CD4-positive, alpha-beta memory T cell (primary cell): ENCODE measurements around the gene PDZK1IP1. TPM values are rescaled to one million over a fixed set of nuclear protein-coding genes. Genes with fewer than 3 reads are reported as not detected.

Experiments used
- CTCF ChIA-PET: fragments of 350-600 bp; sonication (Branson Sonifier 250); formaldehyde crosslinking; loops from one replicate; lab custom pipeline; 2021; ENCODE audit warnings: inconsistent platforms; ENCODE audit not compliant: partially characterized antibody; lab: Charles Lee
- POLR2A ChIA-PET: fragments of 350-600 bp; sonication (Branson Sonifier 250); formaldehyde crosslinking; loops from one replicate; lab custom pipeline; 2021; ENCODE audit not compliant: partially characterized antibody; lab: Charles Lee
- DNase-seq, 5 donors: peaks; one replicate each; pipeline versions ENCODE4 v3.0.0 to v3.0.0-alpha.2; 2020 to 2022; ENCODE audit warnings: mixed read lengths in 1 of 5
- H3K27ac ChIP-seq: one replicate; pipeline ENCODE4 v1.7.0; 2013; ENCODE audit warnings: low read depth, low read length
- H3K27me3 ChIP-seq: 2 replicates; pipeline ENCODE4 v1.7.0; 2013; ENCODE audit warnings: mild to moderate bottlenecking, low read length, moderate library complexity; ENCODE audit not compliant: insufficient read depth
- H3K36me3 ChIP-seq: 2 replicates; pipeline ENCODE4 v1.7.0; 2013; ENCODE audit warnings: mild to moderate bottlenecking, low read length, moderate library complexity; ENCODE audit not compliant: insufficient read depth
- H3K4me1 ChIP-seq: 2 replicates; pipeline ENCODE4 v1.7.0; 2013; ENCODE audit warnings: mild to moderate bottlenecking, low read length, moderate library complexity; ENCODE audit not compliant: insufficient read depth
- H3K4me3 ChIP-seq, 2 donors: one replicate each; pipeline ENCODE4 v1.7.0; 2013; ENCODE audit warnings: low read length in 2 of 2, mild to moderate bottlenecking in 1 of 2
- H3K9me3 ChIP-seq, 2 donors: one replicate each; pipeline ENCODE4 v1.7.0; 2013; ENCODE audit warnings: low read length in 2 of 2, control low read depth in 1 of 2; ENCODE audit not compliant: control insufficient read depth in 1 of 2
- H3K27ac Mint-ChIP-seq, 7 donors: one replicate each; pipeline ENCODE4 v1.8.0; 2020 to 2021; ENCODE audit warnings: mixed read lengths in 7 of 7, mild to moderate bottlenecking in 6 of 7, inconsistent platforms in 3 of 7, moderate library complexity in 3 of 7
- H3K27me3 Mint-ChIP-seq, 2 donors: one replicate each; pipeline ENCODE4 v1.8.0; 2020 to 2021; ENCODE audit warnings: mixed read lengths in 2 of 2
- H3K36me3 Mint-ChIP-seq, 2 donors: one replicate each; pipeline ENCODE4 v1.8.0; 2020 to 2021; ENCODE audit warnings: mixed read lengths in 2 of 2, inconsistent platforms in 1 of 2, mild to moderate bottlenecking in 1 of 2
- H3K4me1 Mint-ChIP-seq, 4 donors: one replicate each; pipeline ENCODE4 v1.8.0; 2020 to 2021; ENCODE audit warnings: mixed read lengths in 4 of 4, mild to moderate bottlenecking in 1 of 4
- H3K4me3 Mint-ChIP-seq, 8 donors: one replicate each; pipeline ENCODE4 v1.8.0; 2020 to 2021; ENCODE audit warnings: mixed read lengths in 8 of 8, mild to moderate bottlenecking in 7 of 8, moderate library complexity in 6 of 8, inconsistent platforms in 3 of 8
- H3K9me3 Mint-ChIP-seq, 8 donors: one replicate each; pipeline ENCODE4 v1.8.0; 2020 to 2021; ENCODE audit warnings: mixed read lengths in 8 of 8, mild to moderate bottlenecking in 5 of 8, inconsistent platforms in 3 of 8, moderate library complexity in 1 of 8
- intact Hi-C: fragments of 100-400 bp; cut with micrococcal nuclease; formaldehyde crosslinking; loops from one replicate; pipeline ENCODE4 v1.15.1; 2023
- polyA plus RNA-seq, 2 donors: library from polyadenylated mRNA; unstranded; fragments of 300-500 nt; fragmentation: Illumina TruSeq; gene quantifications; one replicate each; pipeline ENCODE4 v1.2.3, GENCODE V29; 2021
- total RNA-seq, 2 experiments: library from RNA; stranded (reverse); gene quantifications; one replicate each; pipeline ENCODE4 v1.2.3, GENCODE V29; 2021

The PDZK1IP1 gene
- total and polyA plus RNA-seq, 4 experiments from 2014 or later, result not detected

DNA sequence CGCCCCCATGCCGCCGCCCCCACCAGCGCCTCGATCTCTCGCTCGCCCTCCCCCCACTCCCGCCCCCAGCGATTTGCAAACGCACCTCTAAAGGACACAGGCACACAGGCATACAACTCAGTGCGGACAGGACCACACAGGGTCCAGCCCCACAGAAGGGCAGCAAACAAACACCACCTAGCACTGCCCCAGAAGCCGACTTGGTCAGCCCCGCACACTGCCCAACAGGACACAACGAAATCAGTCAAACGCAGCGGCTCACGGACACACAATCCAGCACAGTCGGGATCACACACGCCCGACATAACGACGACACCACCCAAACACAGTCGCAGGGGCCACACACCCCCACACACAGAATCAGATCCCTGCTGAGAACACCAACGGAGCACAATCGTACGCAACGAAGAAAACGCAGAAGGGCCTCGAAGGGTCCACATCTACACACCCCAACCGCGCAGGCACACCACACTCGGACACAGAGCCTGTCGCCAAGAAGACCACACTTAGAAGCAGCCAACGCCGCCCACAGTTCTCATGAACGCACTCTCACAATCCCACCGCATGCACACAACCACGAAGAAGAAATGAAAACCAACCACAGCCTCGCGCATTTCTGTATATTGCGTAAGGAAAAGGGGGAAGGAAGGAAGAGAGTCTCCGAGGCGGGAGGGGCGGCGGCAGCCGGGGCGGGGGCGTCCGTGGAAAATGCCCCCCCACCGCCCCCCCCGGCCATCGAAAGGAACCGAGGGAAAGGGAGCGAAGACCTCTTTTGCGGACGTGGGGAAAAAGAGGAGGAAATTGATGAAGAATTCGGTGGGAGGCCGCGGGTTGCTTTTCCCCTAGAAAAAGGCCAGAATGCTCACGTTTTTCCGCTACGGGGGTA, 41.7 kb upstream of the PDZK1IP1 start:
- peaks cover 0 to 5% (median 0%) of the 10 kb centered on the region in 8 donors for H3K9me3 Mint-ChIP-seq
- peaks cover 65 to 72% of the 10 kb centered on the region in 2 donors for H3K27me3 Mint-ChIP-seq
- H3K27ac Mint-ChIP-seq, result peak overlapping the region in 4 of 7 donors; percentile 17 to 76 (median 28)
- Histone ChIP-seq H3K27ac (no peak overlapping the region), H3K4me1 (peaks cover 33% of the 10 kb centered on the region), H3K27me3 (peaks cover 54% of the 10 kb centered on the region), H3K36me3 (no peaks in the 10 kb centered on the region), H3K9me3 (no peaks in the 10 kb centered on the region), H3K4me3 (peak overlapping the region; percentile 50 to 56)
- intact Hi-C loops, result no loop called here
- peaks cover 13 to 39% (median 26%) of the 10 kb centered on the region in 4 donors for H3K4me1 Mint-ChIP-seq
- H3K4me3 Mint-ChIP-seq, result peak overlapping the region; percentile 68 to 90 (median 82)
- POLR2A ChIA-PET, result no interaction called here
- CTCF ChIA-PET, result no interaction called here
- no peaks in the 10 kb centered on the region for H3K36me3 Mint-ChIP-seq
- peak in 3 of 5 donors; percentile 11 to 26 (median 22) for DNase-seq

- Histone ChIP-seq H3K9me3 (no peaks in the 10 kb centered on the region), H3K36me3 (no peaks in the 10 kb centered on the region), H3K4me3 (no peak overlapping the region), H3K27me3 (peaks cover 59% of the 10 kb centered on the region), H3K27ac (no peak overlapping the region), H3K4me1 (peaks cover 33% of the 10 kb centered on the region)
- peaks cover 72 to 73% of the 10 kb centered on the region in 2 donors for H3K27me3 Mint-ChIP-seq
- intact Hi-C loops, result no loop called here
- CTCF ChIA-PET, result no interaction called here
- peaks cover 0 to 5% (median 0%) of the 10 kb centered on the region in 8 donors for H3K9me3 Mint-ChIP-seq
- H3K4me3 Mint-ChIP-seq, result peak overlapping the region in 6 of 8 donors; percentile 36 to 90 (median 81)
- POLR2A ChIA-PET, result no interaction called here
- no peaks in the 10 kb centered on the region for H3K36me3 Mint-ChIP-seq
- no peak overlapping the region for H3K27ac Mint-ChIP-seq
- H3K4me1 Mint-ChIP-seq, result peaks cover 16 to 45% (median 30%) of the 10 kb centered on the region in 4 donors
- peak in 2 of 5 donors; percentile 12 to 17 for DNase-seq
Observed at GRCh38 chr1:47230692-47231300, 41.0 kb upstream of the PDZK1IP1 start.

DNA sequence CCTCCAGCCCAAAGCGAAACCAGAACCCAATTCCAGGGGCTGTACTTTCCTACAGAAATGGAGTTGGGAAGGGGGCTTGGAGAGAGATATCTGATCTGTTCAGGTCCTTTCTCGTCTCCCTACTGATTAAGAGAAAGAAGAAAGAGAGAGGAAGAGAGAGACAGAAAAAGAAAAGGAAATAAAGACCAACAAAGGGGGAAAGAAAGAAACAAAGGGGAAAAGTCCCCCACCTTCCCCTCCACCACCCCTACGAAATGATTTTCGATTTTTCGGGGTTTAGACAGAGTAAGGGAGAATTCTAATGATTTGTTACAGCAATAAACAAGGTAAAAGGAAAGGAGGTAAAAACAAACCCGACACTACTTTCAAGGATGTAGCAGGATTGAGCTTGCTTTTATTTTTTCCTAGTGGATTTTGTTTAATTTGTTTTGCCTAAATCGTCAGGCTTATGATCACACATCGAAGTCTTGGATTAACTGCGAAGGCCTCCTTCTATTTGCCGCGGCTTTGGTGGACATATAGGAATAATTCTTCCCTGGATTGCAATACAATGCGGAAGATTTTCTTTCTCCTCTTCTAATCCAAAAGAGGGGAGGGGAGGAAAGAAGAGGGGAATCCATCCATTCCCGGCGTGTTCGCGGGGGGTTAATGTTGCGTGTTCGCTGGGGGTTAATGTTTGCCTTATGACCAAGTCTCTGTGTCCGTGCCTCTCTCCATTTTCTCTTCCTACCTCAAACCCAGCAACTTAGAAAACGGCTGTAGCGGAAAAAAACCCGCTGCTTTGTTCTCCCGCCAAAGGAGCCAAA, 40.3 kb upstream of the PDZK1IP1 start:
- H3K27ac Mint-ChIP-seq, result peak overlapping the region in 1 of 7 donors; percentile 15
- Histone ChIP-seq H3K27me3 (peaks cover 59% of the 10 kb centered on the region), H3K4me3 (no peak overlapping the region), H3K36me3 (no peaks in the 10 kb centered on the region), H3K4me1 (peaks cover 33% of the 10 kb centered on the region), H3K27ac (no peak overlapping the region), H3K9me3 (no peaks in the 10 kb centered on the region)
- DNase-seq, result no peak
- ChIA-PET CTCF (no interaction called here), POLR2A (interaction anchor here (0.6 kb wide), 1 partner anchor 84 kb away, joined by 3 read pairs; the partner anchor contains the start of gene STIL)
- H3K27me3 Mint-ChIP-seq, result peaks cover 72% of the 10 kb centered on the region in 2 donors
- H3K36me3 Mint-ChIP-seq, result no peaks in the 10 kb centered on the region
- intact Hi-C loops, result no loop called here
- H3K4me1 Mint-ChIP-seq, result peaks cover 17 to 46% (median 31%) of the 10 kb centered on the region in 4 donors
- H3K4me3 Mint-ChIP-seq, result peak overlapping the region; percentile 20 to 90 (median 60)
- peaks cover 0 to 5% (median 0%) of the 10 kb centered on the region in 8 donors for H3K9me3 Mint-ChIP-seq

- H3K36me3 ChIP-seq, result no peaks in the 10 kb centered on the region
- Mint-ChIP-seq H3K4me1 (peaks cover 17 to 46% (median 30%) of the 10 kb centered on the region in 4 donors), H3K9me3 (peaks cover 0 to 5% (median 0%) of the 10 kb centered on the region in 8 donors), H3K27me3 (peaks cover 68% of the 10 kb centered on the region in 2 donors), H3K27ac (peak overlapping the region in 1 of 7 donors; percentile 15), H3K36me3 (no peaks in the 10 kb centered on the region), H3K4me3 (peak overlapping the region in 3 of 8 donors; percentile 4 to 79 (median 58))
- H3K27me3 ChIP-seq, result peaks cover 62% of the 10 kb centered on the region
- peaks cover 39% of the 10 kb centered on the region for H3K4me1 ChIP-seq
- intact Hi-C loops, result no loop called here
- no peak for DNase-seq
- H3K9me3 ChIP-seq, result no peaks in the 10 kb centered on the region
- POLR2A ChIA-PET, result interaction anchor here (0.6 kb wide), 1 partner anchor 85 kb away, joined by 3 read pairs; the partner anchor contains the start of gene STIL
- no peak overlapping the region for H3K27ac ChIP-seq
- no peak overlapping the region for H3K4me3 ChIP-seq
- CTCF ChIA-PET, result interaction anchor here (2.2 kb wide), 1 partner anchor 33 kb away, joined by 5 read pairs; no protein-coding TSS in a partner anchor
Observed at GRCh38 chr1:47229031-47229885, 39.4 kb upstream of the PDZK1IP1 start.

GRCh38 chr1:47228644-47229030, 38.8 kb upstream of the PDZK1IP1 start:
- ChIA-PET CTCF (interaction anchor here (2.2 kb wide), 1 partner anchor 34 kb away, joined by 5 read pairs; no protein-coding TSS in a partner anchor), POLR2A (no interaction called here)
- H3K4me1 Mint-ChIP-seq, result peaks cover 17 to 46% (median 30%) of the 10 kb centered on the region in 4 donors
- H3K27ac ChIP-seq, result no peak overlapping the region
- no peaks in the 10 kb centered on the region for H3K9me3 ChIP-seq
- H3K4me1 ChIP-seq, result peaks cover 39% of the 10 kb centered on the region
- peaks cover 62% of the 10 kb centered on the region in 2 donors for H3K27me3 Mint-ChIP-seq
- H3K9me3 Mint-ChIP-seq, result peaks cover 0 to 5% (median 0%) of the 10 kb centered on the region in 8 donors
- H3K36me3 ChIP-seq, result no peaks in the 10 kb centered on the region
- DNase-seq, result no peak
- peak overlapping the region in 1 of 8 donors; percentile 43 for H3K4me3 Mint-ChIP-seq
- intact Hi-C loops, result no loop called here
- no peak overlapping the region for H3K4me3 ChIP-seq
- peaks cover 60% of the 10 kb centered on the region for H3K27me3 ChIP-seq
- no peak overlapping the region for H3K27ac Mint-ChIP-seq
- no peaks in the 10 kb centered on the region for H3K36me3 Mint-ChIP-seq
